K562 (cell line): Measurements from ENCODE around the gene NIN.

ENCODE experiments used
- ARNT ChIP-seq, 2 experiments: fragments of 450-650 bp; IDR thresholded peaks; 2 replicates each; pipeline ENCODE4 v1.6.1; 2016; ENCODE audit warnings: mild to moderate bottlenecking in 1 of 2
- DNMT1 ChIP-seq: fragments of 450-650 bp; IDR thresholded peaks from 2 replicates; pipeline ENCODE4 v1.6.1; 2016; ENCODE audit warnings: antibody characterized with exemption, mild to moderate bottlenecking
- EZH2 ChIP-seq: IDR thresholded peaks from 2 replicates; pipeline ENCODE4 v1.6.1; 2012; ENCODE audit warnings: low read depth, mild to moderate bottlenecking, inconsistent platforms, low read length, borderline replicate concordance
- HNRNPL ChIP-seq: fragments of 200-400 bp; formaldehyde crosslinking; IDR thresholded peaks from 2 replicates; pipeline ENCODE4 v1.6.1; 2017; ENCODE audit warnings: low read depth, mild to moderate bottlenecking, low read length
- HOMEZ ChIP-seq: fragments of 250-450 bp; sonication (Bioruptor Pico); IDR thresholded peaks from 2 replicates; pipeline ENCODE4 v1.4.0; 2020; ENCODE audit warnings: mild to moderate bottlenecking, moderate library complexity
- KAT2B ChIP-seq: IDR thresholded peaks from one replicate; pipeline ENCODE4 v1.6.1; 2012; ENCODE audit warnings: low read depth, mild to moderate bottlenecking, control low read depth, inconsistent platforms, low read length, moderate library complexity
- NCOR1 ChIP-seq: fragments of 450-650 bp; IDR thresholded peaks from 2 replicates; pipeline ENCODE4 v1.6.1; 2016; ENCODE audit warnings: mild to moderate bottlenecking, moderate library complexity
- NFATC3 ChIP-seq: fragments of 450-650 bp; IDR thresholded peaks from 2 replicates; pipeline ENCODE4 v1.6.1; 2017; ENCODE audit warnings: mild to moderate bottlenecking
- TF ChIP-seq, protein P1 (sequence below), 3 experiments: IDR thresholded peaks in 2 of 3; conservative IDR thresholded peaks in 1 of 3; 2 replicates each; pipeline ENCODE4 v1.5.1; 2011 to 2012; ENCODE audit warnings: low read length in 3 of 3, mild to moderate bottlenecking in 3 of 3, control low read depth in 2 of 3, improper control_type of control experiment in 1 of 3, inconsistent platforms in 1 of 3, low read depth in 1 of 3, mixed read lengths in 1 of 3, moderate library complexity in 1 of 3; ENCODE audit not compliant: insufficient read depth in 2 of 3
- TF ChIP-seq, protein P2 (sequence below): sonication (generic); formaldehyde crosslinking; IDR thresholded peaks from 2 replicates; pipeline ENCODE4 v1.9.0; 2022; ENCODE audit warnings: mild to moderate bottlenecking, missing genetic modification reagents
- TF ChIP-seq, protein P3 (sequence below): fragments of 250-450 bp; sonication (Bioruptor Pico); IDR thresholded peaks from 2 replicates; pipeline ENCODE4 v1.8.0; 2022; ENCODE audit warnings: moderate library complexity, mild to moderate bottlenecking, inconsistent platforms

DNA sequence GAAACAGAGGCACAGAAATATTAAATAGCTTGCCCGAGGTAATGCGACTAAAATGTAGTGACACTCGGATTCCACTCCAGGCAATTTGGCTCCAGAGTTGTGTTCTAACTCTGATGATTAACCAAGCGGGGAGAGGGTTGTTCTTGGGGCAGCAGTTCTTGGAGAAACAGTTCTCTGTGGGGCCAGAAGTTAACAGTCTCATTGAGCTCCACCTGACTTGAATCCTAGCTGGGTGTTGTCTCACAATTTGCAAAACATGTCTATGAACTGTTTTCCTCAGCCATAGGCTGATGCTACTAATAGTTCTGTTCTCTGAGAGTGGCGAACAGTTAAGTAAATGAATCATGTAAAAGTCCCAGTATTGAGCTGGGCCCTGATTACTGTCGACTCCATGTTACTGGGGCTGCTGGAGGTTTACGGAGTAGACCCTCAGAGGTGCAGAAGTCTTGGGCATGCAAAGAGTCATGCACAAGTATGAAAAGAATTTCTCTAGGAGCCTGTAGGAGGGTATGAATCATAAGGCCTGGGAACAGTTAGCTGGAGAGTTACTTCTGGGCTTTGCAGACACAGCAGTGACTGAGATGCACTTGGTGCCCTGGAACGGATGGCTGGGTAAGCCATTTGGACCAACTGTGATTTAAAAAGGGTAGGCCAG is 15.4 kb upstream of the NIN start:
- TF ChIP-seq HOMEZ (CRISPR knock-in tag) (no peak), HNRNPL (no peak), ARNT (IDR thresholded peaks at IDR 0.05) (no peak), NFATC3 (no peak), EZH2 (no peak), DNMT1 (no peak), NCOR1 (no peak), KAT2B (no peak)
- TF ChIP-seq, protein P1, sequence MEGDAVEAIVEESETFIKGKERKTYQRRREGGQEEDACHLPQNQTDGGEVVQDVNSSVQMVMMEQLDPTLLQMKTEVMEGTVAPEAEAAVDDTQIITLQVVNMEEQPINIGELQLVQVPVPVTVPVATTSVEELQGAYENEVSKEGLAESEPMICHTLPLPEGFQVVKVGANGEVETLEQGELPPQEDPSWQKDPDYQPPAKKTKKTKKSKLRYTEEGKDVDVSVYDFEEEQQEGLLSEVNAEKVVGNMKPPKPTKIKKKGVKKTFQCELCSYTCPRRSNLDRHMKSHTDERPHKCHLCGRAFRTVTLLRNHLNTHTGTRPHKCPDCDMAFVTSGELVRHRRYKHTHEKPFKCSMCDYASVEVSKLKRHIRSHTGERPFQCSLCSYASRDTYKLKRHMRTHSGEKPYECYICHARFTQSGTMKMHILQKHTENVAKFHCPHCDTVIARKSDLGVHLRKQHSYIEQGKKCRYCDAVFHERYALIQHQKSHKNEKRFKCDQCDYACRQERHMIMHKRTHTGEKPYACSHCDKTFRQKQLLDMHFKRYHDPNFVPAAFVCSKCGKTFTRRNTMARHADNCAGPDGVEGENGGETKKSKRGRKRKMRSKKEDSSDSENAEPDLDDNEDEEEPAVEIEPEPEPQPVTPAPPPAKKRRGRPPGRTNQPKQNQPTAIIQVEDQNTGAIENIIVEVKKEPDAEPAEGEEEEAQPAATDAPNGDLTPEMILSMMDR (IDR thresholded peaks at IDR 0.05 in 2 of 3, conservative IDR thresholded peaks at IDR 0.05 in 1 of 3; ENCODE audit: insufficient read depth in 2 of 3, low read depth in 1 of 3, low read length in 3 of 3): no peak
- TF ChIP-seq, protein P2, sequence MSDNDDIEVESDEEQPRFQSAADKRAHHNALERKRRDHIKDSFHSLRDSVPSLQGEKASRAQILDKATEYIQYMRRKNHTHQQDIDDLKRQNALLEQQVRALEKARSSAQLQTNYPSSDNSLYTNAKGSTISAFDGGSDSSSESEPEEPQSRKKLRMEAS (CRISPR knock-in tag): no peak
- TF ChIP-seq, protein P3, sequence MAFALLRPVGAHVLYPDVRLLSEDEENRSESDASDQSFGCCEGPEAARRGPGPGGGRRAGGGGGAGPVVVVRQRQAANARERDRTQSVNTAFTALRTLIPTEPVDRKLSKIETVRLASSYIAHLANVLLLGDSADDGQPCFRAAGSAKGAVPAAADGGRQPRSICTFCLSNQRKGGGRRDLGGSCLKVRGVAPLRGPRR (CRISPR knock-in tag): no peak
